Measurements from ENCODE around the gene IMPACT. TPM values are rescaled to one million over a fixed set of nuclear protein-coding genes. Genes with fewer than 3 reads are reported as not detected.

IMPACT gene
- total and polyA plus RNA-seq, 2 donors, result 14.6 to 42.6 TPM

GRCh38 chr18:24436939-24437338, 10.5 kb downstream of the IMPACT start:
- Histone ChIP-seq H3K36me3 (ENCODE audit: insufficient read depth) (peaks cover 4% of the 10 kb centered on the region), H3K4me1 (ENCODE audit: insufficient read depth) (no peaks in the 10 kb centered on the region), H3K4me3 (ENCODE audit: low read depth, low read length) (no peak overlapping the region), H3K27ac (ENCODE audit: low read depth) (no peak overlapping the region)
- WGBS, result 88% methylated on average over 1 of the region's 1 CpG
- no peak for DNase-seq (ENCODE audit: extremely low spot score)

- H3K36me3 ChIP-seq (ENCODE audit: insufficient read depth), result peaks cover 4% of the 10 kb centered on the region
These were observed 17.4 kb downstream of the IMPACT start for GRCh38 chr18:24443870-24444269.

GRCh38 chr18:24446453-24446852, 20.0 kb downstream of the IMPACT start:
- H3K36me3 ChIP-seq (ENCODE audit: insufficient read depth), result peaks cover 2% of the 10 kb centered on the region
- WGBS, result 98% methylated on average over 1 of the region's 1 CpG
- DNase-seq (ENCODE audit: extremely low spot score), result no peak
- H3K4me1 ChIP-seq (ENCODE audit: insufficient read depth), result no peaks in the 10 kb centered on the region
- no peak overlapping the region for H3K4me3 ChIP-seq (ENCODE audit: low read depth, low read length)
- H3K27ac ChIP-seq (ENCODE audit: low read depth), result no peak overlapping the region

More at GRCh38 chr18:24443870-24444269, 17.4 kb downstream of the IMPACT start:
- no peak overlapping the region for H3K4me3 ChIP-seq (ENCODE audit: low read depth, low read length)
- DNase-seq (ENCODE audit: extremely low spot score), result no peak
- WGBS, result 80% methylated on average over 2 of the region's 2 CpGs
- no peaks in the 10 kb centered on the region for H3K4me1 ChIP-seq (ENCODE audit: insufficient read depth)
- no peak overlapping the region for H3K27ac ChIP-seq (ENCODE audit: low read depth)

GRCh38 chr18:24446953-24447538, 20.6 kb downstream of the IMPACT start:
- WGBS, result 75% methylated on average over 1 of the region's 1 CpG
- no peak for DNase-seq (ENCODE audit: extremely low spot score)
- Histone ChIP-seq H3K4me3 (ENCODE audit: low read depth, low read length) (no peak overlapping the region), H3K4me1 (ENCODE audit: insufficient read depth) (no peaks in the 10 kb centered on the region), H3K27ac (ENCODE audit: low read depth) (no peak overlapping the region), H3K36me3 (ENCODE audit: insufficient read depth) (peaks cover 2% of the 10 kb centered on the region)

- WGBS, result 95% methylated on average over 1 of the region's 1 CpG
- no peak for DNase-seq (ENCODE audit: extremely low spot score)
- Histone ChIP-seq H3K4me1 (ENCODE audit: insufficient read depth) (no peaks in the 10 kb centered on the region), H3K4me3 (ENCODE audit: low read depth, low read length) (no peak overlapping the region), H3K36me3 (ENCODE audit: insufficient read depth) (peaks cover 2% of the 10 kb centered on the region), H3K27ac (ENCODE audit: low read depth) (no peak overlapping the region)
These were observed 21.5 kb downstream of the IMPACT start for GRCh38 chr18:24447961-24448360.

- no peak overlapping the region for H3K4me3 ChIP-seq (ENCODE audit: low read depth, low read length)
- DNase-seq (ENCODE audit: extremely low spot score), result no peak
- WGBS, result 92% methylated on average over 4 of the region's 4 CpGs
These were observed 30.1 kb downstream of the IMPACT start for GRCh38 chr18:24456549-24456948.

GRCh38 chr18:24459772-24460171, 33.3 kb downstream of the IMPACT start:
- Histone ChIP-seq H3K4me3 (ENCODE audit: low read depth, low read length) (no peak overlapping the region), H3K27ac (ENCODE audit: low read depth) (no peak overlapping the region), H3K4me1 (ENCODE audit: insufficient read depth) (no peaks in the 10 kb centered on the region), H3K36me3 (ENCODE audit: insufficient read depth) (no peaks in the 10 kb centered on the region)
- 95% methylated on average over 4 of the region's 4 CpGs for WGBS
- DNase-seq (ENCODE audit: extremely low spot score), result no peak

More at GRCh38 chr18:24456549-24456948, 30.1 kb downstream of the IMPACT start:
- Histone ChIP-seq H3K36me3 (ENCODE audit: insufficient read depth) (no peaks in the 10 kb centered on the region), H3K4me1 (ENCODE audit: insufficient read depth) (no peaks in the 10 kb centered on the region), H3K27ac (ENCODE audit: low read depth) (no peak overlapping the region)

- no peak within 1 kb of the TSS for H3K4me3 ChIP-seq (ENCODE audit: low read depth, low read length)
- no peak for DNase-seq (ENCODE audit: extremely low spot score)
- H3K4me1 ChIP-seq (ENCODE audit: insufficient read depth), result no peaks in the 10 kb centered on the region
- H3K36me3 ChIP-seq (ENCODE audit: insufficient read depth), result no peaks in the 10 kb centered on the region
- 69% methylated on average over 1 of the region's 1 CpG for WGBS
- no peak within 1 kb of the TSS for H3K27ac ChIP-seq (ENCODE audit: low read depth)
These were observed 33.9 kb downstream of the IMPACT start, which contains the start of gene HRH4 for GRCh38 chr18:24460388-24460787. HRH4 (plus strand) TSS chr18:24460637; CDS start chr18:24460729, 92 bp downstream.

- H3K4me3 ChIP-seq (ENCODE audit: low read depth, low read length), result no peak overlapping the region
- no peak for DNase-seq (ENCODE audit: extremely low spot score)
- H3K27ac ChIP-seq (ENCODE audit: low read depth), result no peak overlapping the region
- H3K4me1 ChIP-seq (ENCODE audit: insufficient read depth), result no peaks in the 10 kb centered on the region
- WGBS, result 82% methylated on average over 8 of the region's 8 CpGs
- H3K36me3 ChIP-seq (ENCODE audit: insufficient read depth), result no peaks in the 10 kb centered on the region
These were observed 35.5 kb downstream of the IMPACT start for GRCh38 chr18:24461996-24462395.

- Histone ChIP-seq H3K4me3 (ENCODE audit: low read depth, low read length) (no peak overlapping the region), H3K27ac (ENCODE audit: low read depth) (no peak overlapping the region), H3K36me3 (ENCODE audit: insufficient read depth) (no peaks in the 10 kb centered on the region), H3K4me1 (ENCODE audit: insufficient read depth) (no peaks in the 10 kb centered on the region)
- DNase-seq (ENCODE audit: extremely low spot score), result no peak
- WGBS, result 78% methylated on average over 5 of the region's 5 CpGs
These were observed 36.6 kb downstream of the IMPACT start for GRCh38 chr18:24462838-24463775.

- no peak for DNase-seq (ENCODE audit: extremely low spot score)
- Histone ChIP-seq H3K4me1 (ENCODE audit: insufficient read depth) (no peaks in the 10 kb centered on the region), H3K27ac (ENCODE audit: low read depth) (no peak overlapping the region), H3K36me3 (ENCODE audit: insufficient read depth) (no peaks in the 10 kb centered on the region), H3K4me3 (ENCODE audit: low read depth, low read length) (no peak overlapping the region)
- WGBS, result 85% methylated on average over 7 of the region's 7 CpGs
These were observed 39.0 kb downstream of the IMPACT start for GRCh38 chr18:24465486-24465885.

- Histone ChIP-seq H3K27ac (ENCODE audit: low read depth) (no peak overlapping the region), H3K4me1 (ENCODE audit: insufficient read depth) (no peaks in the 10 kb centered on the region), H3K4me3 (ENCODE audit: low read depth, low read length) (no peak overlapping the region), H3K36me3 (ENCODE audit: insufficient read depth) (no peaks in the 10 kb centered on the region)
- no peak for DNase-seq (ENCODE audit: extremely low spot score)
- 77% methylated on average over 2 of the region's 2 CpGs for WGBS
These were observed 40.3 kb downstream of the IMPACT start for GRCh38 chr18:24466771-24467170.

- H3K4me3 ChIP-seq (ENCODE audit: low read depth, low read length), result no peak overlapping the region
- WGBS, result 64% methylated on average over 3 of the region's 3 CpGs
- no peak for DNase-seq (ENCODE audit: extremely low spot score)
- no peaks in the 10 kb centered on the region for H3K4me1 ChIP-seq (ENCODE audit: insufficient read depth)
- no peak overlapping the region for H3K27ac ChIP-seq (ENCODE audit: low read depth)
- no peaks in the 10 kb centered on the region for H3K36me3 ChIP-seq (ENCODE audit: insufficient read depth)
These were observed 43.6 kb downstream of the IMPACT start for GRCh38 chr18:24470022-24470618.

GRCh38 chr18:24470805-24471204, 44.3 kb downstream of the IMPACT start:
- Histone ChIP-seq H3K27ac (ENCODE audit: low read depth) (no peak overlapping the region), H3K4me1 (ENCODE audit: insufficient read depth) (no peaks in the 10 kb centered on the region), H3K36me3 (ENCODE audit: insufficient read depth) (no peaks in the 10 kb centered on the region), H3K4me3 (ENCODE audit: low read depth, low read length) (no peak overlapping the region)
- no peak for DNase-seq (ENCODE audit: extremely low spot score)
- 92% methylated on average over 7 of the region's 7 CpGs for WGBS
